PFSK-1 (cell line): ENCODE results near the gene ERN2.

Experiments used
- POLR2AphosphoS5 ChIP-seq: IDR thresholded peaks from 2 replicates; pipeline ENCODE4 v1.6.1; 2012; ENCODE audit warnings: low read depth, mild to moderate bottlenecking, control low read depth, low read length, moderate library complexity
- SIN3A ChIP-seq: IDR thresholded peaks from 2 replicates; pipeline ENCODE4 v1.6.1; 2012; ENCODE audit warnings: mild to moderate bottlenecking, low read length, moderate library complexity, borderline replicate concordance; ENCODE audit not compliant: insufficient read depth
- TF ChIP-seq, protein P1 (sequence below), 2 experiments: IDR thresholded peaks; 2 replicates each; pipeline versions ENCODE4 v1.6.1 to v1.8.0; 2011 to 2012; ENCODE audit warnings: low read depth in 2 of 2, low read length in 2 of 2, control low read depth in 1 of 2, inconsistent platforms in 1 of 2, mild to moderate bottlenecking in 1 of 2, moderate library complexity in 1 of 2; ENCODE audit not compliant: insufficient read depth in 1 of 2

- TF ChIP-seq SIN3A = no peak
- no peak for TF ChIP-seq POLR2AphosphoS5
- TF ChIP-seq, protein P1, sequence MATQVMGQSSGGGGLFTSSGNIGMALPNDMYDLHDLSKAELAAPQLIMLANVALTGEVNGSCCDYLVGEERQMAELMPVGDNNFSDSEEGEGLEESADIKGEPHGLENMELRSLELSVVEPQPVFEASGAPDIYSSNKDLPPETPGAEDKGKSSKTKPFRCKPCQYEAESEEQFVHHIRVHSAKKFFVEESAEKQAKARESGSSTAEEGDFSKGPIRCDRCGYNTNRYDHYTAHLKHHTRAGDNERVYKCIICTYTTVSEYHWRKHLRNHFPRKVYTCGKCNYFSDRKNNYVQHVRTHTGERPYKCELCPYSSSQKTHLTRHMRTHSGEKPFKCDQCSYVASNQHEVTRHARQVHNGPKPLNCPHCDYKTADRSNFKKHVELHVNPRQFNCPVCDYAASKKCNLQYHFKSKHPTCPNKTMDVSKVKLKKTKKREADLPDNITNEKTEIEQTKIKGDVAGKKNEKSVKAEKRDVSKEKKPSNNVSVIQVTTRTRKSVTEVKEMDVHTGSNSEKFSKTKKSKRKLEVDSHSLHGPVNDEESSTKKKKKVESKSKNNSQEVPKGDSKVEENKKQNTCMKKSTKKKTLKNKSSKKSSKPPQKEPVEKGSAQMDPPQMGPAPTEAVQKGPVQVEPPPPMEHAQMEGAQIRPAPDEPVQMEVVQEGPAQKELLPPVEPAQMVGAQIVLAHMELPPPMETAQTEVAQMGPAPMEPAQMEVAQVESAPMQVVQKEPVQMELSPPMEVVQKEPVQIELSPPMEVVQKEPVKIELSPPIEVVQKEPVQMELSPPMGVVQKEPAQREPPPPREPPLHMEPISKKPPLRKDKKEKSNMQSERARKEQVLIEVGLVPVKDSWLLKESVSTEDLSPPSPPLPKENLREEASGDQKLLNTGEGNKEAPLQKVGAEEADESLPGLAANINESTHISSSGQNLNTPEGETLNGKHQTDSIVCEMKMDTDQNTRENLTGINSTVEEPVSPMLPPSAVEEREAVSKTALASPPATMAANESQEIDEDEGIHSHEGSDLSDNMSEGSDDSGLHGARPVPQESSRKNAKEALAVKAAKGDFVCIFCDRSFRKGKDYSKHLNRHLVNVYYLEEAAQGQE (IDR thresholded peaks at IDR 0.05; ENCODE audit: insufficient read depth in 1 of 2, low read depth in 2 of 2, low read length in 2 of 2) = no peak
These were observed 3.0 kb downstream of the ERN2 start for GRCh38 chr16:23710008-23710407.
